HG02798 (cell line): Measurements from ENCODE around the gene NDFIP2.

ENCODE experiments used
- ATAC-seq: cut with Tn5 transposase; IDR thresholded peaks from one replicate; pipeline ENCODE4 v1.9.1; 2021; ENCODE audit warnings: mild to moderate bottlenecking; ENCODE audit not compliant: unreplicated experiment, poor library complexity

Gene NDFIP2

GRCh38 chr13:79457948-79458347 lies 23.0 kb upstream of the NDFIP2 start:
- ATAC-seq = no peak

DNA sequence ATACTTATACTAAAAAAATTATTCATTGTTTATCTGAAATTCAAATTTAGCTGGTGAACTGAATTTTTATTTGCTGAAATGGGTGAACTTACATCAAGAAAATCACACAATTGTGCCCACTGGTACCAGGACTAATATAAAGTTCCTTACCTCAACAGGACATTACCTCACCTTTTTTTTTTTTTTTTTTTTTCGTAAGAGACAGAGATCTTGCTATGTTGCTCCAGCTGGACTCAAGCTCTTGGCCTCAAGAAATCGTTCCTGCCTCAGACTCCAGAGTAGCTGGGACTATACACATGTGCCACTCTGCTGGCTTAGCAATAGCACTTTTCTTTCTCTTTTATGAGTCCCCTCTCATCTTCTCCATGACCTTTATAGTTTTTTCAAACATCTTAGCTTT lies 22.5 kb upstream of the NDFIP2 start:
- no peak for ATAC-seq

DNA sequence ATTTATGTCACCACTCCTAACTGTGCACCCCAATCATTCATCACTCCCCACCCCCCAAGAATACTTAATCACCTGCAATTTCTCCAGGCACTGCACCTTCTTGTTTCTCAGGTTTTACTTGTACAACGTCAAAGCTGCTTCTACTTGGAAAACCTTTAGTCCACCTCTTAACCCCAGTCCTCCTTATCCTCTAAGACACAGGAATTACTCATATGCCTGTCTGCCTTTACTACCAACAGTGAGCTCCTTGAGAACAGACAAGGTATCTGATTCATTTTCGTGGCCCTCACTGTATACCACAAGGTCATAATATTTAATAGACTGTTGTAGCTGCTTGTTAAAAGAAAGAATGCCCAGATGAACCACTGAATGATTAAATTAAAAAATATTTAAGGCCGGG lies 21.0 kb upstream of the NDFIP2 start:
- ATAC-seq = no peak

DNA sequence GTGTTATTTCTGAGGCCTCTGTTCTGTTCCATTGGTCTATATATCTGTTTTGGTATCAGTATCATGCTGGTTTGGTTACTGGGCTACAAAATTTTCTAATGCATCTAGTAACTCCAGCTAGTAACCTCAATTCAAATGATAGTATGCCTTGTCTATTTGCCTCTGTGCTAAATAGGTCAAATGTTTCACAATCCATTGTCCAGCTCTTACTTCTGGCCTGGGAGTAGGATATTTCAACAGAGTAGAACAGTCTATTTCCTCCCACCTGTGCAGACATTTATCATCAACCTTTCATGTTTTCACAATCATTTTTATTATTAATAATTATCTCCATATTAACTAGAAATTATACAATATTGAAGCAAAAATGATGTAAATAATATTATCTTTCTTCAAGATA lies 18.1 kb upstream of the NDFIP2 start:
- ATAC-seq = no peak

- no peak for ATAC-seq
Observed at GRCh38 chr13:79463604-79464003, 17.4 kb upstream of the NDFIP2 start.

- ATAC-seq = no peak
Observed at GRCh38 chr13:79466872-79467271, 14.1 kb upstream of the NDFIP2 start.

DNA sequence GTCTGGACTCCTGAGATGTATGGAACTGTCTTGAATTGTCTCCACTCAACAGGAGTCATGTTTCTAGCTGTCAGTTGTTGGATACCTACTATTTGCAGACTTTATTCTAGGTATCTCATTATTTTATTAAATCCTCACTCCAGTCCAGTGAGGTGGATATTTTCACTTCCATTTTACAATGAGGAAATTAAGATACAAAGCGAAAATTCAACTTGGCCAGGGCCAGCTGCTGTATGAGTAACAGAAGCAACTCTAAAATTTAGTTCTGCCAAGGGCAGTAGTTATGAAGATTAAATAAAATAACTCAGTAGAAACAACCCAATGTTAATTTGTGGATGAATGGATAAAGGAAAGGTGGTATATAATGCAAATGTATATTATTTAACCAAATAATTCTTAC lies 12.6 kb upstream of the NDFIP2 start:
- ATAC-seq = no peak

DNA sequence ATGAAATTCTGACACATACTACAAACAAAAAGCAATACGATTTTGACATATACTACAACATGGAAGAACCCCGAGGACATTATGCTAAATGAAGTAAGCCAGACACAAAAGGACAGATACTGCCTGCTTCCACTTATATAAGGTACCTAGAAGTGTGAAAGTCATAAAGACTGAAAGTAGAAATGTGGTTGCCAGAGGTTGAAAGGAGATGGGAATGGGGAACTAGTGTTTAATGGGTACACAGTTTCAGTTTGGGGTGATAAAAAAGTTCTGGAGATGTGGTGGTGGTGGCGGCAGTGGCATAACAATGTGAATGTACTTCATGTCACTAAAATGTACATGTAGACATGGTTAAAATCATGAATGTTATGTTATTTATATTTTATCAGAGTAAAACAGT lies 12.1 kb upstream of the NDFIP2 start:
- peak; percentile 56 for ATAC-seq

- ATAC-seq = no peak
Observed at GRCh38 chr13:79469608-79470007, 11.3 kb upstream of the NDFIP2 start.

DNA sequence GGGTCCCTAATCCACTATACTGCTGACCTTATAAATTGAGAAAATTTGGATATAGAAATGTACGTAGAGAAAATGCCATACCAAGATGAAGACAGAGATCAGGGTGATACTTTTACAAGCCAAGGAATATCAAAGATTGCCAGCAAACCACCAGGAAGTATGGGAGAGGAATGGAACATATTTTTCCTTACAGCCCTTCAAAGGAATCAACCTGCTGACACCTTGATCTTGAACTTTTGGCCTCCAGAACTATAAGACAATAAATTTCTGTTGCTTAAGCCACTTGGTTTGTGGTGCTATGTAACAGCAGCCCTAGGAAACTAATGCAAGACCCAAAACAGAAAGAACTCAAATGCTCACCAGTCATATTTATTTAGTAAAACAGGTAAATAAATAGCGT lies 10.3 kb upstream of the NDFIP2 start:
- no peak for ATAC-seq

DNA sequence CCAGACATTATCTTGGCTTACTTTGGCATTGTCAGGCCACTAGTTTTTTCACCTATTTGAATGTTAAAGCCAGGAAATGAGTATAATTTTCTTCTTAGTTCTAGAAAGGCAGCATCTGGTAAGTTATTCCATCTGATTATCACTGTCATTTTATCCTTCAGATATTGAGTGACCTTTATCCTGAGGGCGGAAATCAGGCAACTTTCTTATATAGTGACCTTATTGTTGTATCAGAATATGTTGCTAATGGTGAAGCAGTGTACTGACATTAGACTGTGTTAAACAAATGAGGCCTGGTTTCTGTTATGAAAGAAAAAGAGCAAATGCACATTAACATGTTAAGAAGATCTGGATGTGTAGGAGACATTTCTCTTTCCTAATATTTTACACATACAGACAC lies 5.4 kb upstream of the NDFIP2 start:
- no peak for ATAC-seq

DNA sequence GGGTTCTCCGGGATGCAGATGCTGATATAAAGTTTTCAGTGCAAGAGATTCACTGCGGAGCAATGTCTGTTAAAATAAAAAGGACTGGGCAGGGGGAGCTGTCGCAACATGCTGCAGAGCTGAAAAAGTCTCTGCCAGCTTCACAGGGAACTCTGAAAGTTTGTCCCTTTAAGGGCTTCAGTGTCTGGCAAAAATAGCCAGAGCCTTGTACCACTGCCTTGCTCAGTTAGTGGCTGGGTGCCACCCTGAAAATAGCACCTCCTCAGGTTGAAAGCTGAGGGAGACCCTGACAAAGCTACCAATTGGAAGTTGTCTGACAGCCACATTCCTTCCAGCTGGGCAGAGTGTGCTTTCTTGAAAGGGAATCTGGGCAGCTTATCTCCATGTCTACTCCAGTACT lies 3.0 kb upstream of the NDFIP2 start:
- ATAC-seq = no peak

GRCh38 chr13:79479882-79480281 lies 1.1 kb upstream of the NDFIP2 start:
- no peak for ATAC-seq

DNA sequence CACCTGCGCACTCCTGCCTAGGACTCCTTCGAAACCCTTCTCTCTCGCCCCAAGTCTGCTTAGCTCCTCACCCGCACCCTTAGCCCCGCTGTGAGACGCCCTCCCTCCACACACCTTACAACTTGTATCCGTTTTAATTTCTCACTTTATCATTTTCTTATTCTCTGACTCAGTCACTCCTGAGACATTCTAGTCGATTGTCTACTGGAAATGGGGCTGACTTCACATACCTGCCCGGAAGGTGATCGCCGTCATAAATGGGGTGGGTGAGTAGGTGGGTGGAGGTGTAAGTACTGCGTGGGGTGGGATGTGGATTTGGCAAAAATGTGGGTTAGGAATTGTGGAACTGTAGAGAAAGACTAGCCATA lies 714 bp downstream of the NDFIP2 start:
- ATAC-seq = peak; percentile 28

DNA sequence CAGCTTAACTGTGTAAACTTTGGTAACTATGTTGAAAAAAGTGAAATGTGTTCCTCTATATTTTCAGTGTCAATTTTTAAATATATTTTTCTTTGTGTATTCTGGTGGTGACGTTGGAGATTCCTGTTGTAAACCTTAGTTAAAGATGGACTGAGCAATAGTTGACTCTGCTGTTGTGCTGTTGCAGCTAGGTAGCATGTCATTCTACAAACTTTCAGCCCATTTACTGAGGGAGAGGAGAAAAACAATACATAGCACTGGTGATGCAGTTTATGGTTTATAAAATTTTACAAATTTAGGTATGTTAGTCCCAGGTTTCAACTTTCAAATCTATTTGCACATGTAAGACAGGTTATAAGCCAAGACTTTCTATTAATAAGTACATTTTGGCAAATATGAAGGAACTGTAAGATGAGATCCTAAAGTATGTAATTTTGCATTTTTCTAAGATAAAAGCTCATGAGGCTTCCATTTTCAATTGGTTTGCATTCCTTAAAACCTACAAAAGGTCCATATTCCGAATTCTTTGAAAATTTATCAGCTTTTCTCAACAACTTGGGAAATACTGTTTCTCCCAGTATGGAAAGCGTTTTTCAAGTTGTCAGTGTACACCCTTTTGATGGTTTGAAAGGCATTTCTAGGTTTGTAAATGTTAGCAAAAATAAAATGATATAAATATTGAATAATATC lies 1.5 kb downstream of the NDFIP2 start:
- ATAC-seq = no peak

GRCh38 chr13:79483086-79483706 lies 2.2 kb downstream of the NDFIP2 start:
- ATAC-seq = no peak

- no peak for ATAC-seq
Observed at GRCh38 chr13:79485014-79485811, 4.3 kb downstream of the NDFIP2 start.

DNA sequence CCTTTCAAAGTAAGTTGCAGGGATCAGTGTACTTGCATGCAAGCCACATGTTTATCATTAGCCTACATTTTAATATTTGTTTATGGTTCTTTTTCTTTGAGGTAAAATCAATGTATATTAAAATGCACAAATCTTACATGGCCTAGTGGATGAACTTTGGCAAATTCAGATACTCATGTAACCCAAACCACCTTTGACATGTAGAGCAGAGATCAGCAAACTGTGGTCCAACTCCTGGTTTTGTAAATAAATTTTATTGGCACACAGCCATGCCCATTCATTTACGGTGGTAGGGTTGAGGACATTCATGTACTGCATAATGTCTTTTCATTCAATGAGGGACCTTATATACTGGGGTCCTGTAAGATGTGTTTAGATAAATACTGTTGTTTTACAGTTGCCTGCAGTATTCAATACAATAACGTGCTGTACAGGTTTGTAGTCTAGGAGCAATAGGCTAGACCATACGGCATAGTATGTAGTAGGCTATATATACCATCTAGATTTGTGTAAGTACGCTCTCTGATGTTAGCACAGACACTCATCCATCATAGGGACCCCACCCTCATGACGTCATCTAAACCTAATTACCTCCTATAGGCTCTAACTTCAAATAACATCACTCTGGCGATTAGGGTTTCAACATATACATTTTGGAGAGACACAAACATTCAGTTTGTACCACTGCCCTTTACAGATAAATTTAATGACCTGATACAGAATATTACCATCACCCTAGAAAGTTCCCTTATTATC lies 5.7 kb downstream of the NDFIP2 start:
- no peak for ATAC-seq

DNA sequence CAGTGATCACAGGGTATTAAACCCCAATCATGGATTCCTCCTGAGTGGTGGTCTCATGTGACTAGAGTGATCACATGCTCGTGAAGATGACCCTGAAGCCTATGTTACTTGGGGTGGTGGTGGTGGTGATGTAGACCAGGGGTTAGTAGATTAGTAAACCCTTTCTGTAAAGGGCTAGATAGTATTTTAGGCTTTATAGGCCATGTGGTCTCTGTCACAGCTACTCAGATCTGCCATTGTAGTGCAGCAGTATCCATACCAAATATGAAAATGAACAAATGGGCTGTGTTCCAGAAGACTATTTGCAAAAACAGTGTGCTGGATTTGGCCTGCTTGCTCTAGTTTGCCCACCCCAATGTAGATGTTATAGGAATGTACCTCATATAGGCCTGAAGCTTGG lies 9.4 kb downstream of the NDFIP2 start:
- ATAC-seq = no peak

- ATAC-seq = no peak
Observed at GRCh38 chr13:79490824-79491223, 9.9 kb downstream of the NDFIP2 start.

- ATAC-seq = no peak
Observed at GRCh38 chr13:79491715-79492114, 10.8 kb downstream of the NDFIP2 start.
